NCI-H748 (cell line): ENCODE data around the gene SCAMP4.

Source experiments
- DNase-seq: peaks from one replicate; lab custom pipeline; 2025; ENCODE audit not compliant: unreplicated experiment; lab: John Stamatoyannopoulos, UW

SCAMP4 gene

GRCh38 chr19:1955171-1956121 is 50.2 kb downstream of the SCAMP4 start:
- no peak for DNase-seq

GRCh38 chr19:1956122-1956494 is 50.9 kb downstream of the SCAMP4 start:
- DNase-seq = no peak

GRCh38 chr19:1956868-1957492 is 51.8 kb downstream of the SCAMP4 start:
- no peak for DNase-seq

GRCh38 chr19:1957562-1958248 is 52.5 kb downstream of the SCAMP4 start:
- no peak for DNase-seq

- DNase-seq = no peak
These were observed 54.9 kb downstream of the SCAMP4 start for GRCh38 chr19:1959928-1960589.

- DNase-seq = no peak
These were observed 56.0 kb downstream of the SCAMP4 start for GRCh38 chr19:1961000-1961883.

GRCh38 chr19:1962674-1963073 is 57.5 kb downstream of the SCAMP4 start:
- DNase-seq = no peak

GRCh38 chr19:1967087-1967608 is 61.9 kb downstream of the SCAMP4 start:
- DNase-seq = no peak

- DNase-seq = no peak
These were observed 63.3 kb downstream of the SCAMP4 start for GRCh38 chr19:1968279-1969175.

- DNase-seq = no peak
These were observed 64.2 kb downstream of the SCAMP4 start for GRCh38 chr19:1969176-1970002.

- no peak for DNase-seq
These were observed 65.0 kb downstream of the SCAMP4 start for GRCh38 chr19:1970003-1970805.

GRCh38 chr19:1970806-1971502 is 65.8 kb downstream of the SCAMP4 start:
- no peak for DNase-seq

- no peak for DNase-seq
These were observed 69.4 kb downstream of the SCAMP4 start for GRCh38 chr19:1974381-1975161.

GRCh38 chr19:1975162-1975480 is 69.9 kb downstream of the SCAMP4 start:
- DNase-seq = no peak
